GM21619 (cell line): ENCODE data around the gene CCDC102A.
"Not testable (repeated sequence)": the region's sequence is repeated elsewhere in the genome, so short reads cannot be mapped to it uniquely, and the experiment has no call there.

Experiments used
- ATAC-seq: cut with Tn5 transposase; IDR thresholded peaks from one replicate; pipeline ENCODE4 v1.9.1; 2021; ENCODE audit not compliant: unreplicated experiment

CCDC102A gene

GRCh38 chr16:57536306-57537193, at the start of gene CCDC102A:
CCDC102A (minus strand) TSS chr16:57536571; CDS start chr16:57529177, 7,394 bp downstream.
- peak; percentile 15 for ATAC-seq

- no peak for ATAC-seq
Observed at GRCh38 chr16:57585051-57585687, 48.8 kb upstream of the CCDC102A start.

- ATAC-seq: no peak
Observed at GRCh38 chr16:57579361-57579665, 42.9 kb upstream of the CCDC102A start.

GRCh38 chr16:57578521-57579360, 42.4 kb upstream of the CCDC102A start:
- ATAC-seq: no peak

GRCh38 chr16:57577691-57578224, 41.4 kb upstream of the CCDC102A start:
- ATAC-seq: no peak

GRCh38 chr16:57577214-57577613, 40.8 kb upstream of the CCDC102A start:
- ATAC-seq: no peak

- ATAC-seq: peak; percentile 69
Observed at GRCh38 chr16:57576429-57576870, 40.1 kb upstream of the CCDC102A start.

- no peak for ATAC-seq
Observed at GRCh38 chr16:57575468-57576277, 39.3 kb upstream of the CCDC102A start.

GRCh38 chr16:57574646-57575467, 38.5 kb upstream of the CCDC102A start:
- ATAC-seq: no peak

- no peak for ATAC-seq
Observed at GRCh38 chr16:57574086-57574485, 37.7 kb upstream of the CCDC102A start.

GRCh38 chr16:57572978-57573728, 36.8 kb upstream of the CCDC102A start:
- ATAC-seq: no peak

- no peak for ATAC-seq
Observed at GRCh38 chr16:57571098-57571497, 34.7 kb upstream of the CCDC102A start.

- no peak for ATAC-seq
Observed at GRCh38 chr16:57570301-57571070, 34.1 kb upstream of the CCDC102A start.

GRCh38 chr16:57569306-57569946, 33.1 kb upstream of the CCDC102A start:
- ATAC-seq: no peak

- ATAC-seq: not testable (repeated sequence)
Observed at GRCh38 chr16:57568772-57569171, 32.4 kb upstream of the CCDC102A start.

GRCh38 chr16:57568173-57568678, 31.9 kb upstream of the CCDC102A start:
- ATAC-seq: no peak

- ATAC-seq: no peak
Observed at GRCh38 chr16:57567691-57568090, 31.3 kb upstream of the CCDC102A start.
